Uterus (tissue), 2 donors: Measurements from ENCODE around the gene INO80E.

Experiments
- CTCF ChIP-seq, 4 experiments: fragments of 200-600 bp in 2 of 4; fragments of 450-650 bp in 2 of 4; sonication (generic) in 2 of 4; IDR thresholded peaks; one replicate each; pipeline ENCODE4 v1.5.1; 2016 to 2019; ENCODE audit warnings: antibody characterized with exemption in 4 of 4, mild to moderate bottlenecking in 2 of 4, moderate library complexity in 1 of 4
- POLR2A ChIP-seq, 2 donors: fragments of 450-650 bp; IDR thresholded peaks; one replicate each; pipeline ENCODE4 v1.6.1; 2016; ENCODE audit warnings: antibody characterized with exemption in 2 of 2, mild to moderate bottlenecking in 1 of 2, moderate library complexity in 1 of 2

- TF ChIP-seq CTCF (IDR thresholded peaks at IDR 0.05) (no peak), POLR2A (IDR thresholded peaks at IDR 0.05) (no peak)
Measured at GRCh38 chr16:29962344-29962994, 33.6 kb upstream of the INO80E start.
